GM12801 (cell line): ENCODE results near the gene SLC22A23.

ENCODE experiments used
- CTCF ChIP-seq: IDR thresholded peaks from one replicate; pipeline ENCODE4 v1.5.1; 2011; ENCODE audit warnings: control low read depth; ENCODE audit not compliant: insufficient read length; ENCODE audit errors: extremely low read depth

Gene SLC22A23

GRCh38 chr6:3315841-3316240 is 141.0 kb downstream of the SLC22A23 start:
- TF ChIP-seq CTCF = no peak

GRCh38 chr6:3314621-3315467 is 142.0 kb downstream of the SLC22A23 start:
- TF ChIP-seq CTCF = no peak

- no peak for TF ChIP-seq CTCF
These were observed 142.7 kb downstream of the SLC22A23 start for GRCh38 chr6:3314176-3314575.

- no peak for TF ChIP-seq CTCF
These were observed 144.1 kb downstream of the SLC22A23 start for GRCh38 chr6:3312604-3313231.

GRCh38 chr6:3311826-3312225 is 145.0 kb downstream of the SLC22A23 start:
- no peak for TF ChIP-seq CTCF

- no peak for TF ChIP-seq CTCF
These were observed 146.1 kb downstream of the SLC22A23 start for GRCh38 chr6:3310703-3311102.

GRCh38 chr6:3310051-3310448 is 146.8 kb downstream of the SLC22A23 start:
- no peak for TF ChIP-seq CTCF
